Adrenal gland (tissue), 5 donors: ENCODE data around the gene TBC1D2.

ENCODE experiments used
- POLR2A ChIP-seq, 2 donors: fragments of 450-650 bp; IDR thresholded peaks; one replicate each; pipeline ENCODE4 v1.6.1; 2017; ENCODE audit warnings: antibody characterized with exemption in 2 of 2, mild to moderate bottlenecking in 2 of 2, moderate library complexity in 1 of 2
- TF ChIP-seq, protein P1 (sequence below), 6 experiments: fragments of 450-650 bp in 4 of 6; fragments of 200-600 bp in 2 of 6; sonication (generic) in 1 of 6; IDR thresholded peaks; 1 replicate in 5 of 6; 2 replicates in 1 of 6; pipeline versions ENCODE4 v1.5.1 to v1.8.0; 2016 to 2021; ENCODE audit warnings: antibody characterized with exemption in 6 of 6, mild to moderate bottlenecking in 2 of 6, moderate library complexity in 1 of 6
- donor health status: DM: no; HTN: no; CAD: no.

DNA sequence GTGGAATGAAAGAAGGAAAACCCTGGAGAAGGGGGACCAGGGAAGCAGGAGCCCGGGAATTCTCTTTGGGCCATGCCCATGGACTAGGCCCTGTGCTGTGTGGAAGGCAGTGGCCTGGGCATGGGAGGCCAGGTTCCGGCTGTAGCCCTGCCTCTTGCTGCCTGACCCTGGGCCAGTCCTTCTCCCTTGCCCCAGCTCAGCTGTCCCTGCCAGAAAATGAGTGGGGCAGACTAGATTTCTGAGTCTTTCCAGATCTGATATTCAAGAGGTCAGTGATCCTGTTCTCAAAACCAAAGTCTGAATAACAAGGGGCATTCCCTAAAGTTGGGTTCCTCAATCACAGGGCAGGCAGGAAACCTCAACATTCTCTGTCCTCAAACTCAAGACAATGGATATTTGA is 38.2 kb downstream of the TBC1D2 start:
- TF ChIP-seq, protein P1, sequence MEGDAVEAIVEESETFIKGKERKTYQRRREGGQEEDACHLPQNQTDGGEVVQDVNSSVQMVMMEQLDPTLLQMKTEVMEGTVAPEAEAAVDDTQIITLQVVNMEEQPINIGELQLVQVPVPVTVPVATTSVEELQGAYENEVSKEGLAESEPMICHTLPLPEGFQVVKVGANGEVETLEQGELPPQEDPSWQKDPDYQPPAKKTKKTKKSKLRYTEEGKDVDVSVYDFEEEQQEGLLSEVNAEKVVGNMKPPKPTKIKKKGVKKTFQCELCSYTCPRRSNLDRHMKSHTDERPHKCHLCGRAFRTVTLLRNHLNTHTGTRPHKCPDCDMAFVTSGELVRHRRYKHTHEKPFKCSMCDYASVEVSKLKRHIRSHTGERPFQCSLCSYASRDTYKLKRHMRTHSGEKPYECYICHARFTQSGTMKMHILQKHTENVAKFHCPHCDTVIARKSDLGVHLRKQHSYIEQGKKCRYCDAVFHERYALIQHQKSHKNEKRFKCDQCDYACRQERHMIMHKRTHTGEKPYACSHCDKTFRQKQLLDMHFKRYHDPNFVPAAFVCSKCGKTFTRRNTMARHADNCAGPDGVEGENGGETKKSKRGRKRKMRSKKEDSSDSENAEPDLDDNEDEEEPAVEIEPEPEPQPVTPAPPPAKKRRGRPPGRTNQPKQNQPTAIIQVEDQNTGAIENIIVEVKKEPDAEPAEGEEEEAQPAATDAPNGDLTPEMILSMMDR (IDR thresholded peaks at IDR 0.05): no peak
- no peak for TF ChIP-seq POLR2A (IDR thresholded peaks at IDR 0.05)
